Neural cell (in vitro differentiated cells): Measurements from ENCODE around the gene RNASEL. TPM values are rescaled to one million over a fixed set of nuclear protein-coding genes. Genes with fewer than 3 reads are reported as not detected.

Experiments
- H2AFZ ChIP-seq: fragments of 200-600, 300-800 bp; sonication (generic), shearing (Covaris generic); 2 replicates; pipeline ENCODE4 v1.6.0; 2014; ENCODE audit warnings: low read depth, mild to moderate bottlenecking, antibody characterized with exemption, low read length, moderate library complexity
- H3F3A ChIP-seq: fragments of 200-600 bp; shearing (Covaris generic); 2 replicates; pipeline ENCODE4 v1.6.1; 2016; ENCODE audit warnings: mild to moderate bottlenecking, moderate library complexity, mixed read lengths, antibody characterized with exemption, low read length; ENCODE audit not compliant: insufficient read depth, poor library complexity, severe bottlenecking
- H3K27ac ChIP-seq: fragments of 200-600, 300-800 bp; sonication (generic), shearing (Covaris generic); 2 replicates; pipeline ENCODE4 v1.5.1; 2014; ENCODE audit warnings: mild to moderate bottlenecking, low read length, moderate library complexity
- H3K27me3 ChIP-seq: fragments of 300-800, 200-600 bp; sonication (generic), shearing (Covaris generic); 2 replicates; pipeline ENCODE4 v1.6.0; 2014; ENCODE audit warnings: mild to moderate bottlenecking, low read depth, low read length, moderate library complexity; ENCODE audit not compliant: insufficient read depth
- H3K36me3 ChIP-seq: fragments of 300-800, 200-600 bp; sonication (generic), shearing (Covaris generic); 2 replicates; pipeline ENCODE4 v1.5.1; 2014; ENCODE audit warnings: mild to moderate bottlenecking, antibody characterized with exemption, low read length, moderate library complexity; ENCODE audit not compliant: insufficient read depth
- H3K4me2 ChIP-seq: fragments of 300-800, 200-600 bp; sonication (generic), shearing (Covaris generic); 2 replicates; pipeline ENCODE4 v1.6.0; 2014; ENCODE audit warnings: mild to moderate bottlenecking, low read length
- H3K4me3 ChIP-seq: fragments of 300-800, 200-600 bp; sonication (generic), shearing (Covaris generic); 2 replicates; pipeline ENCODE4 v1.5.1; 2014; ENCODE audit warnings: mild to moderate bottlenecking, low read length, moderate library complexity
- H3K79me2 ChIP-seq: fragments of 200-600 bp; shearing (Covaris generic); replicated peaks from 2 replicates; pipeline ENCODE4 v1.6.0; 2014; ENCODE audit warnings: mild to moderate bottlenecking, low read length, moderate library complexity; ENCODE audit not compliant: insufficient read depth
- H3K9ac ChIP-seq: fragments of 300-800, 200-600 bp; sonication (generic), shearing (Covaris generic); 2 replicates; pipeline ENCODE4 v1.6.1; 2016; ENCODE audit warnings: mild to moderate bottlenecking, low read length, mixed read lengths
- H3K9me2 ChIP-seq: fragments of 200-600 bp; shearing (Covaris generic); 2 replicates; pipeline ENCODE4 v1.6.1; 2016; ENCODE audit warnings: mild to moderate bottlenecking, low read length, mixed read lengths; ENCODE audit not compliant: insufficient read depth
- H3K9me3 ChIP-seq: fragments of 200-600, 300-800 bp; sonication (generic), shearing (Covaris generic); 2 replicates; pipeline ENCODE4 v1.6.1; 2016; ENCODE audit warnings: mild to moderate bottlenecking, mixed run types, low read length, moderate library complexity, mixed read lengths
- H4K20me1 ChIP-seq: fragments of 200-600 bp; shearing (Covaris generic); 2 replicates; pipeline ENCODE4 v1.6.1; 2016; ENCODE audit warnings: mild to moderate bottlenecking, mixed run types; ENCODE audit not compliant: insufficient read depth
- EP300 ChIP-seq: fragments of 450-650 bp; conservative IDR thresholded peaks from 2 replicates; pipeline ENCODE4 v1.6.1; 2014; ENCODE audit warnings: antibody characterized with exemption, mild to moderate bottlenecking, moderate library complexity; ENCODE audit not compliant: poor library complexity, severe bottlenecking
- EZH2 ChIP-seq: fragments of 200-600, 300-800 bp; shearing (Covaris generic), sonication (generic); IDR thresholded peaks from 2 replicates; pipeline ENCODE4 v1.6.1; 2014; ENCODE audit warnings: antibody characterized with exemption, low read length, borderline replicate concordance, mild to moderate bottlenecking; ENCODE audit not compliant: insufficient read depth, poor library complexity, severe bottlenecking
- MXI1 ChIP-seq: fragments of 450-650 bp; conservative IDR thresholded peaks from 2 replicates; pipeline ENCODE4 v1.6.1; 2014; ENCODE audit warnings: antibody characterized with exemption, mild to moderate bottlenecking; ENCODE audit not compliant: poor library complexity, severe bottlenecking
- POLR2AphosphoS5 ChIP-seq: IDR thresholded peaks from 2 replicates; pipeline ENCODE4 v1.6.1; 2012
- RAD21 ChIP-seq: fragments of 450-650 bp; conservative IDR thresholded peaks from 2 replicates; pipeline ENCODE4 v1.6.1; 2014; ENCODE audit warnings: antibody characterized with exemption, mild to moderate bottlenecking, moderate library complexity
- SMC3 ChIP-seq: fragments of 450-650 bp; conservative IDR thresholded peaks from 2 replicates; pipeline ENCODE4 v1.6.1; 2014; ENCODE audit warnings: antibody characterized with exemption, mild to moderate bottlenecking, moderate library complexity; ENCODE audit not compliant: poor library complexity
- TAF1 ChIP-seq: IDR thresholded peaks from 2 replicates; pipeline ENCODE4 v1.6.1; 2012; ENCODE audit warnings: low read depth
- polyA plus RNA-seq: library from polyadenylated mRNA; depleted of rRNA; stranded (reverse); fragments of >200 nt; gene quantifications from 2 replicates; pipeline ENCODE4 v1.2.3, GENCODE V29; 2014
- TF ChIP-seq, protein P1 (sequence below): IDR thresholded peaks from 2 replicates; pipeline ENCODE4 v1.6.1; 2012; ENCODE audit warnings: borderline replicate concordance
- TF ChIP-seq, protein P2 (sequence below): fragments of 450-650 bp; IDR thresholded peaks from 2 replicates; pipeline ENCODE4 v1.5.1; 2014; ENCODE audit warnings: antibody characterized with exemption, mild to moderate bottlenecking, moderate library complexity; ENCODE audit not compliant: poor library complexity, severe bottlenecking

The RNASEL gene
- polyA plus RNA-seq, 1 donor from 2014 or later = 0.47 TPM

DNA sequence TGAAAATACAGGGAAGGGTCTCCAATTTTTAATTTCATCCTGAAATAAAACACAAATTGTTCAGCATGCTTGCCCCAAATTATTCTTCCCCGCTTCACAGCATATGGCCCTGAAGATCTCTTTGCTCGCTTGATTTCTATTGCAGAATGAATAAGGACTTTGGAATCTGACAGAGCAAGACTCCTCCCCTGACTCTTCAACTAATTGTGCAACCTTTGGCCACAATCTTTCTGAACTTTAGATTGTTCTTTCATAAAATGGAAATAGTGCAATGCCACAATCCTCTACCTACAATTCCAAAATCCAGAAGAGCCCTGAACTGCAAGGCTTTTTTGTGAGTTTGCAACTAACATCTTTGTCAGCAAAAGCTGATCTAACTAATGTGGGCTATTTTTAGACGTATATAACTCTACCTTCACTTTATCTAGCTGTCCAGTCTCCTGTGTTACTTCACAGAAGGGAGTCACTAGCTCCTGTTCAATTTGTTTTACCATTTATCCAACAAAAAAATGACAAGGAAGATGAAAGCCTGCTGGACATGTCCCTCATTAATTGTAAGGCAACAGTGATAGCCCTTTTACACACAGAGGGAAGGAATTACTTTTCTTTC, 13.4 kb downstream of the RNASEL start:
- Histone ChIP-seq H3K4me2 (no peak overlapping the region), H4K20me1 (no peaks in the 10 kb centered on the region), H3K9ac (no peak overlapping the region), H2AFZ (no peak overlapping the region), H3K9me2 (no peaks in the 10 kb centered on the region), H3K79me2 (no peaks in the 10 kb centered on the region), H3F3A (no peaks in the 10 kb centered on the region), H3K4me3 (no peak overlapping the region), H3K36me3 (no peaks in the 10 kb centered on the region), H3K27me3 (no peaks in the 10 kb centered on the region), H3K9me3 (no peaks in the 10 kb centered on the region), H3K27ac (no peak overlapping the region)
- TF ChIP-seq MXI1 (no peak), RAD21 (no peak), SMC3 (no peak), EZH2 (no peak), EP300 (no peak), POLR2AphosphoS5 (no peak), TAF1 (no peak)
- TF ChIP-seq, protein P1, sequence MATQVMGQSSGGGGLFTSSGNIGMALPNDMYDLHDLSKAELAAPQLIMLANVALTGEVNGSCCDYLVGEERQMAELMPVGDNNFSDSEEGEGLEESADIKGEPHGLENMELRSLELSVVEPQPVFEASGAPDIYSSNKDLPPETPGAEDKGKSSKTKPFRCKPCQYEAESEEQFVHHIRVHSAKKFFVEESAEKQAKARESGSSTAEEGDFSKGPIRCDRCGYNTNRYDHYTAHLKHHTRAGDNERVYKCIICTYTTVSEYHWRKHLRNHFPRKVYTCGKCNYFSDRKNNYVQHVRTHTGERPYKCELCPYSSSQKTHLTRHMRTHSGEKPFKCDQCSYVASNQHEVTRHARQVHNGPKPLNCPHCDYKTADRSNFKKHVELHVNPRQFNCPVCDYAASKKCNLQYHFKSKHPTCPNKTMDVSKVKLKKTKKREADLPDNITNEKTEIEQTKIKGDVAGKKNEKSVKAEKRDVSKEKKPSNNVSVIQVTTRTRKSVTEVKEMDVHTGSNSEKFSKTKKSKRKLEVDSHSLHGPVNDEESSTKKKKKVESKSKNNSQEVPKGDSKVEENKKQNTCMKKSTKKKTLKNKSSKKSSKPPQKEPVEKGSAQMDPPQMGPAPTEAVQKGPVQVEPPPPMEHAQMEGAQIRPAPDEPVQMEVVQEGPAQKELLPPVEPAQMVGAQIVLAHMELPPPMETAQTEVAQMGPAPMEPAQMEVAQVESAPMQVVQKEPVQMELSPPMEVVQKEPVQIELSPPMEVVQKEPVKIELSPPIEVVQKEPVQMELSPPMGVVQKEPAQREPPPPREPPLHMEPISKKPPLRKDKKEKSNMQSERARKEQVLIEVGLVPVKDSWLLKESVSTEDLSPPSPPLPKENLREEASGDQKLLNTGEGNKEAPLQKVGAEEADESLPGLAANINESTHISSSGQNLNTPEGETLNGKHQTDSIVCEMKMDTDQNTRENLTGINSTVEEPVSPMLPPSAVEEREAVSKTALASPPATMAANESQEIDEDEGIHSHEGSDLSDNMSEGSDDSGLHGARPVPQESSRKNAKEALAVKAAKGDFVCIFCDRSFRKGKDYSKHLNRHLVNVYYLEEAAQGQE = no peak
- TF ChIP-seq, protein P2, sequence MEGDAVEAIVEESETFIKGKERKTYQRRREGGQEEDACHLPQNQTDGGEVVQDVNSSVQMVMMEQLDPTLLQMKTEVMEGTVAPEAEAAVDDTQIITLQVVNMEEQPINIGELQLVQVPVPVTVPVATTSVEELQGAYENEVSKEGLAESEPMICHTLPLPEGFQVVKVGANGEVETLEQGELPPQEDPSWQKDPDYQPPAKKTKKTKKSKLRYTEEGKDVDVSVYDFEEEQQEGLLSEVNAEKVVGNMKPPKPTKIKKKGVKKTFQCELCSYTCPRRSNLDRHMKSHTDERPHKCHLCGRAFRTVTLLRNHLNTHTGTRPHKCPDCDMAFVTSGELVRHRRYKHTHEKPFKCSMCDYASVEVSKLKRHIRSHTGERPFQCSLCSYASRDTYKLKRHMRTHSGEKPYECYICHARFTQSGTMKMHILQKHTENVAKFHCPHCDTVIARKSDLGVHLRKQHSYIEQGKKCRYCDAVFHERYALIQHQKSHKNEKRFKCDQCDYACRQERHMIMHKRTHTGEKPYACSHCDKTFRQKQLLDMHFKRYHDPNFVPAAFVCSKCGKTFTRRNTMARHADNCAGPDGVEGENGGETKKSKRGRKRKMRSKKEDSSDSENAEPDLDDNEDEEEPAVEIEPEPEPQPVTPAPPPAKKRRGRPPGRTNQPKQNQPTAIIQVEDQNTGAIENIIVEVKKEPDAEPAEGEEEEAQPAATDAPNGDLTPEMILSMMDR = no peak

DNA sequence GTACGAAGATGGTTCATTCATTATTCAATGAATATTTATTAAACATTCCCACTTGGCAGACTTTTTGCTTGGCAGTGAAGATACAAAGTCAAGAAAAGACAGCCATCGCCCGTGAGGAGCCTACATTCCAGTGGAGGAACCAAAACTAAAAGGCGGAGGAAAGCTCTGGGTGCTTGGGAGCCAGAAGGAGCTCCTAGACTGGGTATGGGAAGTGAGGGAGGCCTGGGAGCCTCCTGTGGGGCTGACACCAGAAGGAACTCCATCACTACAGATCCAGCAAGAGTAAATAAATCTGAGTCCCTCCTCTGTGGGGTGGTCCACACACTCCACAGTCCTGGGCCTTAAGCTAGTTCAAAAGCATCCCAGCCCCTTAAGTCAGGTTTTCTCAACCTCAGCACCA, 14.9 kb downstream of the RNASEL start:
- H3K4me2 ChIP-seq = no peak overlapping the region
- H3K27ac ChIP-seq = no peak overlapping the region
- no peaks in the 10 kb centered on the region for H3K27me3 ChIP-seq
- no peaks in the 10 kb centered on the region for H3K36me3 ChIP-seq
- no peaks in the 10 kb centered on the region for H3K9me3 ChIP-seq
- no peak overlapping the region for H2AFZ ChIP-seq
- H3F3A ChIP-seq = no peaks in the 10 kb centered on the region
- H3K4me3 ChIP-seq = no peak overlapping the region
- H3K9ac ChIP-seq = no peak overlapping the region
- no peaks in the 10 kb centered on the region for H3K9me2 ChIP-seq
- TF ChIP-seq, protein P1 = no peak
- TF ChIP-seq SMC3 (no peak), POLR2AphosphoS5 (no peak), TAF1 (no peak), EZH2 (no peak), EP300 (no peak), MXI1 (no peak), RAD21 (no peak)
- TF ChIP-seq, protein P2 = no peak
- H4K20me1 ChIP-seq = no peaks in the 10 kb centered on the region
- H3K79me2 ChIP-seq = no peaks in the 10 kb centered on the region
